GM12878 (cell line): ENCODE data around the gene MAT2B.

Experiments used
- CHD1 ChIP-seq: IDR thresholded peaks from 2 replicates; pipeline ENCODE4 v1.6.1; 2012; ENCODE audit warnings: low read depth, low read length, improper control_type of control experiment
- CREB1 ChIP-seq: IDR thresholded peaks from 2 replicates; pipeline ENCODE4 v1.6.1; 2012; ENCODE audit warnings: low read depth, mild to moderate bottlenecking, inconsistent platforms
- CTCF ChIP-seq, 3 experiments: IDR thresholded peaks in 2 of 3; conservative IDR thresholded peaks in 1 of 3; 2 replicates each; pipeline ENCODE4 v1.5.1; 2011; ENCODE audit warnings: low read depth in 3 of 3, low read length in 3 of 3, mild to moderate bottlenecking in 3 of 3, control low read depth in 2 of 3, moderate library complexity in 2 of 3, inconsistent platforms in 1 of 3, mixed read lengths in 1 of 3; ENCODE audit not compliant: control insufficient read depth in 2 of 3, insufficient read depth in 1 of 3; ENCODE audit errors: extremely low read depth in 1 of 3
- DPF2 ChIP-seq: fragments of 450-650 bp; IDR thresholded peaks from 2 replicates; pipeline ENCODE4 v1.6.1; 2017; ENCODE audit warnings: mild to moderate bottlenecking
- EZH2 ChIP-seq: IDR thresholded peaks from 2 replicates; pipeline ENCODE4 v1.6.1; 2012; ENCODE audit warnings: low read depth, mild to moderate bottlenecking, control low read depth, inconsistent platforms, low read length, borderline replicate concordance; ENCODE audit not compliant: control insufficient read depth
- MAX ChIP-seq: IDR thresholded peaks from 2 replicates; pipeline ENCODE4 v1.6.1; 2012; ENCODE audit warnings: low read depth, low read length, improper control_type of control experiment
- SREBF1 ChIP-seq: IDR thresholded peaks from 2 replicates; pipeline ENCODE4 v1.6.1; 2012; ENCODE audit warnings: mild to moderate bottlenecking, low read length
- USF1 ChIP-seq: IDR thresholded peaks from 2 replicates; pipeline ENCODE4 v1.6.1; 2011; ENCODE audit warnings: borderline replicate concordance, low read depth, mild to moderate bottlenecking, moderate library complexity, mixed read lengths, low read length; ENCODE audit not compliant: insufficient read depth; ENCODE audit errors: extremely low read length

GRCh38 chr5:163498886-163499285 lies 6.5 kb upstream of the MAT2B start:
- TF ChIP-seq SREBF1 (no peak), CTCF (IDR thresholded peaks at IDR 0.05 in 2 of 3, conservative IDR thresholded peaks at IDR 0.05 in 1 of 3; ENCODE audit: control insufficient read depth in 2 of 3, extremely low read depth in 1 of 3, insufficient read depth in 1 of 3, low read depth in 3 of 3, low read length in 3 of 3) (no peak), CHD1 (no peak), EZH2 (no peak), DPF2 (no peak), MAX (no peak), CREB1 (no peak), USF1 (no peak)
